GM23338 (cell line): ENCODE measurements around the gene GP1BB. TPM values are rescaled to one million over a fixed set of nuclear protein-coding genes. Genes with fewer than 3 reads are reported as not detected.

ENCODE experiments used
- ATAC-seq: fragments of 200-7000 bp; cut with Tn5 transposase; 3 replicates; pipeline ENCODE4 v1.9.1; 2020
- DNase-seq: peaks from one replicate; pipeline ENCODE4 v3.0.0-alpha.2; 2015; ENCODE audit warnings: low spot score
- H2AFZ ChIP-seq: fragments of 200-600 bp; sonication (generic); 2 replicates; pipeline ENCODE4 v1.8.0; 2016; ENCODE audit warnings: antibody characterized with exemption, mild to moderate bottlenecking, moderate library complexity
- H3F3A ChIP-seq: fragments of 200-600 bp; sonication (generic); replicated peaks from 2 replicates; pipeline ENCODE4 v1.8.0; 2017; ENCODE audit warnings: antibody characterized with exemption, mixed run types, low read depth
- H3K27ac ChIP-seq: fragments of 200-600 bp; sonication (generic); 2 replicates; pipeline ENCODE4 v1.6.1; 2016; ENCODE audit warnings: low read depth
- H3K27me3 ChIP-seq: fragments of 200-600 bp; sonication (generic); 2 replicates; pipeline ENCODE4 v1.8.0; 2016; ENCODE audit warnings: mild to moderate bottlenecking, mixed run types, moderate library complexity; ENCODE audit not compliant: insufficient read depth
- H3K36me3 ChIP-seq: fragments of 200-600 bp; sonication (generic); 2 replicates; pipeline ENCODE4 v1.8.0; 2016; ENCODE audit warnings: mild to moderate bottlenecking; ENCODE audit not compliant: insufficient read depth
- H3K4me1 ChIP-seq: fragments of 200-600 bp; sonication (generic); 2 replicates; pipeline ENCODE4 v1.8.0; 2016; ENCODE audit warnings: mild to moderate bottlenecking, moderate library complexity; ENCODE audit not compliant: insufficient read depth
- H3K4me2 ChIP-seq: fragments of 200-600 bp; sonication (generic); 2 replicates; pipeline ENCODE4 v1.7.1; 2017; ENCODE audit warnings: mixed run types
- H3K4me3 ChIP-seq: fragments of 200-600 bp; sonication (generic); 2 replicates; pipeline ENCODE4 v1.6.1; 2016; ENCODE audit warnings: mixed run types
- H3K79me2 ChIP-seq: fragments of 200-600 bp; sonication (generic); replicated peaks from 2 replicates; pipeline ENCODE4 v1.8.0; 2017; ENCODE audit warnings: mild to moderate bottlenecking; ENCODE audit not compliant: insufficient read depth
- H3K9me2 ChIP-seq: fragments of 200-600 bp; sonication (generic); 2 replicates; pipeline ENCODE4 v1.8.0; 2017; ENCODE audit not compliant: insufficient read depth
- H4K20me1 ChIP-seq: fragments of 200-600 bp; sonication (generic); replicated peaks from 2 replicates; pipeline ENCODE4 v1.8.0; 2017; ENCODE audit warnings: mild to moderate bottlenecking; ENCODE audit not compliant: insufficient read depth
- H3K27ac Mint-ChIP-seq: 2 replicates; pipeline ENCODE4 v1.8.0; 2020; ENCODE audit warnings: inconsistent platforms, mild to moderate bottlenecking, moderate library complexity, mixed read lengths
- H3K27me3 Mint-ChIP-seq: 3 replicates; pipeline ENCODE4 v1.8.0; 2022; ENCODE audit warnings: low read depth, mild to moderate bottlenecking, moderate library complexity, mixed read lengths, inconsistent platforms; ENCODE audit not compliant: insufficient read depth, poor library complexity
- H3K36me3 Mint-ChIP-seq: 3 replicates; pipeline ENCODE4 v1.8.0; 2021; ENCODE audit warnings: low read depth, mild to moderate bottlenecking, inconsistent platforms, moderate library complexity, mixed read lengths
- H3K4me1 Mint-ChIP-seq: 3 replicates; pipeline ENCODE4 v1.8.0; 2020; ENCODE audit warnings: mild to moderate bottlenecking, inconsistent platforms, mixed read lengths
- H3K4me3 Mint-ChIP-seq: 3 replicates; pipeline ENCODE4 v1.8.0; 2021; ENCODE audit warnings: moderate library complexity, mild to moderate bottlenecking, inconsistent platforms, mixed read lengths
- H3K9me3 Mint-ChIP-seq: 3 replicates; pipeline ENCODE4 v1.8.0; 2020; ENCODE audit warnings: moderate library complexity, mild to moderate bottlenecking, inconsistent platforms, mixed read lengths
- CREB1 ChIP-seq: fragments of 250-450 bp; sonication (Bioruptor Pico); IDR thresholded peaks from 2 replicates; pipeline ENCODE4 v1.5.0; 2020; ENCODE audit warnings: low read depth, mild to moderate bottlenecking, moderate library complexity
- CTCF ChIP-seq, 2 experiments: fragments of 200-600 bp in 1 of 2; sonication (generic) in 1 of 2; conservative IDR thresholded peaks; 2 replicates each; pipeline versions ENCODE4 v1.5.1 to v1.6.1; 2016 to 2017; ENCODE audit warnings: antibody characterized with exemption in 2 of 2, low read depth in 2 of 2, mild to moderate bottlenecking in 2 of 2, moderate library complexity in 1 of 2
- ETS1 ChIP-seq: IDR thresholded peaks from 2 replicates; pipeline ENCODE4 v1.6.1; 2016; ENCODE audit warnings: antibody characterized with exemption
- EZH2phosphoT487 ChIP-seq: fragments of 200-600 bp; sonication (generic); IDR thresholded peaks from one replicate; pipeline ENCODE4 v1.8.1; 2018; ENCODE audit warnings: antibody characterized with exemption; ENCODE audit not compliant: unreplicated experiment
- JUNB ChIP-seq: IDR thresholded peaks from one replicate; pipeline ENCODE4 v1.6.1; 2016; ENCODE audit warnings: antibody characterized with exemption; ENCODE audit not compliant: unreplicated experiment
- NANOG ChIP-seq: IDR thresholded peaks from 2 replicates; pipeline ENCODE4 v1.6.1; 2016; ENCODE audit warnings: antibody characterized with exemption, borderline replicate concordance
- POLR2AphosphoS5 ChIP-seq: IDR thresholded peaks from 2 replicates; pipeline ENCODE4 v1.6.1; 2016; ENCODE audit warnings: antibody characterized with exemption, low read depth
- REST ChIP-seq: IDR thresholded peaks from one replicate; pipeline ENCODE4 v1.6.1; 2018; ENCODE audit warnings: antibody characterized with exemption; ENCODE audit not compliant: unreplicated experiment
- ZNF114 ChIP-seq: fragments of 250-450 bp; sonication (Bioruptor Pico); IDR thresholded peaks from 2 replicates; pipeline ENCODE4 v1.5.0; 2020; ENCODE audit warnings: mild to moderate bottlenecking, moderate library complexity
- ZNF331 ChIP-seq: fragments of 250-450 bp; sonication (Bioruptor Pico); IDR thresholded peaks from 2 replicates; pipeline ENCODE4 v1.5.0; 2020; ENCODE audit warnings: low read depth, mild to moderate bottlenecking, moderate library complexity
- ZNF462 ChIP-seq: fragments of 250-450 bp; sonication (Bioruptor Pico); IDR thresholded peaks from 2 replicates; pipeline ENCODE4 v1.5.0; 2020; ENCODE audit warnings: mild to moderate bottlenecking, moderate library complexity
- polyA plus RNA-seq: library from polyadenylated mRNA; unstranded; fragments of >200 nt; fragmentation: Nextera tagmentation; extraction: Ambion mirVana; gene quantifications from 2 replicates; pipeline ENCODE4 v1.2.1, GENCODE V29; 2016
- total RNA-seq: library from RNA; depleted of rRNA; stranded (reverse); fragments of >200 nt; shearing (Covaris generic); gene quantifications from 2 replicates; pipeline ENCODE4 v1.2.3, GENCODE V29; 2014

GP1BB gene
- total and polyA plus RNA-seq, 2 experiments from 2014 or later = 0.53 to 1.3 TPM

- Histone ChIP-seq H3K4me2 (no peak overlapping the region), H3K79me2 (no peaks in the 10 kb centered on the region), H3K27me3 (peaks cover 20% of the 10 kb centered on the region), H3K36me3 (no peaks in the 10 kb centered on the region), H4K20me1 (0 out of 2 replicates have a peak, but pooled peaks cover 2% of the 10 kb centered on the region), H3K4me3 (no peak overlapping the region), H2AFZ (no peak overlapping the region), H3K27ac (no peak overlapping the region), H3F3A (no peaks in the 10 kb centered on the region), H3K4me1 (no peaks in the 10 kb centered on the region), H3K9me2 (no peaks in the 10 kb centered on the region)
- TF ChIP-seq CTCF (conservative IDR thresholded peaks at IDR 0.05; ENCODE audit: low read depth in 2 of 2) (no peak), JUNB (no peak), REST (no peak), ZNF114 (CRISPR knock-in tag) (no peak), NANOG (no peak), ZNF462 (CRISPR knock-in tag) (no peak), CREB1 (CRISPR knock-in tag) (no peak), POLR2AphosphoS5 (no peak), ZNF331 (CRISPR knock-in tag) (no peak), EZH2phosphoT487 (no peak), ETS1 (no peak)
- peaks cover 11% of the 10 kb centered on the region for H3K4me1 Mint-ChIP-seq
- no peak overlapping the region; the same call in 2 of the 3 replicates for H3K4me3 Mint-ChIP-seq
- H3K27me3 Mint-ChIP-seq = peaks cover 34% of the 10 kb centered on the region
- H3K9me3 Mint-ChIP-seq = no peaks in the 10 kb centered on the region
- ATAC-seq = no peak
- no peaks in the 10 kb centered on the region for H3K36me3 Mint-ChIP-seq
- DNase-seq = no peak
- no peak overlapping the region for H3K27ac Mint-ChIP-seq
These were observed 25.8 kb downstream of the GP1BB start for GRCh38 chr22:19748991-19749664.
